HFF-Myc (cell line): ENCODE measurements around the gene JMJD8.

Experiments
- DNase-seq: peaks from one replicate; pipeline ENCODE4 v3.0.0-alpha.2; 2011; ENCODE audit warnings: low read depth; ENCODE audit errors: extremely low read depth
- H3K4me3 ChIP-seq: replicated peaks from 2 replicates; pipeline ENCODE4 v1.5.1; 2011; ENCODE audit warnings: low read depth, mild to moderate bottlenecking, control low read depth, low read length
- TF ChIP-seq, protein P1 (sequence below): IDR thresholded peaks from 2 replicates; pipeline ENCODE4 v1.5.1; 2012; ENCODE audit warnings: mild to moderate bottlenecking, low read depth, low read length, control low read depth; ENCODE audit errors: missing control alignments

The JMJD8 gene

DNA sequence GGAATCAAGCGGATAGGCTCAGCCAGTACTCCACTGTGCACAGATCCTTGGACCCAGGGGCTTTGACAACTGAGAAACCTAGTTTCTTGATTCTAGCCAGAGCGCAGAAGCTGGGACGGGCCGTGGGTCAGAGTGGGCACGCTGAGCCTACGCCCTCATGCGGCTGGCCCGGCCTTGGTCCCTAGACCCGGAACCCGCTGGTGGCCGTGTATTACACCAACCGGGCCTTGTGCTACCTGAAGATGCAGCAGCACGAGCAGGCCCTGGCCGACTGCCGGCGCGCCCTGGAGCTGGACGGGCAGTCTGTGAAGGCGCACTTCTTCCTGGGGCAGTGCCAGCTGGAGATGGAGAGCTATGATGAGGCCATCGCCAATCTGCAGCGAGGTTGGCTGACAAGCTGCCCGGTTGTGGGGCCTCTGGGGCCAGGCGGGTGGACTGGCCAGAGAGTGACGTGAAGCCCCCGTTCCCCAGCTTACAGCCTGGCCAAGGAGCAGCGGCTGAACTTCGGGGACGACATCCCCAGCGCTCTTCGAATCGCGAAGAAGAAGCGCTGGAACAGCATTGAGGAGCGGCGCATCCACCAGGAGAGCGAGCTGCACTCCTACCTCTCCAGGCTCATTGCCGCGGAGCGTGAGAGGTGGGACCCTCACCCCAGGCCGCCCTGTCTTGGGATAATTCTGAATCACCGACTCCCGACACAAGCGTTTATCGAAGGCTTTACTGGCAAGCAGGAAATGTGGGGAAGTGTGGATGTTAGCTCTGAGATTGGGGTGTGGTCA is 3.0 kb downstream of the JMJD8 start:
- peak overlapping the region; percentile 83 for H3K4me3 ChIP-seq
- no peak for DNase-seq
- TF ChIP-seq, protein P1, sequence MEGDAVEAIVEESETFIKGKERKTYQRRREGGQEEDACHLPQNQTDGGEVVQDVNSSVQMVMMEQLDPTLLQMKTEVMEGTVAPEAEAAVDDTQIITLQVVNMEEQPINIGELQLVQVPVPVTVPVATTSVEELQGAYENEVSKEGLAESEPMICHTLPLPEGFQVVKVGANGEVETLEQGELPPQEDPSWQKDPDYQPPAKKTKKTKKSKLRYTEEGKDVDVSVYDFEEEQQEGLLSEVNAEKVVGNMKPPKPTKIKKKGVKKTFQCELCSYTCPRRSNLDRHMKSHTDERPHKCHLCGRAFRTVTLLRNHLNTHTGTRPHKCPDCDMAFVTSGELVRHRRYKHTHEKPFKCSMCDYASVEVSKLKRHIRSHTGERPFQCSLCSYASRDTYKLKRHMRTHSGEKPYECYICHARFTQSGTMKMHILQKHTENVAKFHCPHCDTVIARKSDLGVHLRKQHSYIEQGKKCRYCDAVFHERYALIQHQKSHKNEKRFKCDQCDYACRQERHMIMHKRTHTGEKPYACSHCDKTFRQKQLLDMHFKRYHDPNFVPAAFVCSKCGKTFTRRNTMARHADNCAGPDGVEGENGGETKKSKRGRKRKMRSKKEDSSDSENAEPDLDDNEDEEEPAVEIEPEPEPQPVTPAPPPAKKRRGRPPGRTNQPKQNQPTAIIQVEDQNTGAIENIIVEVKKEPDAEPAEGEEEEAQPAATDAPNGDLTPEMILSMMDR = no peak

DNA sequence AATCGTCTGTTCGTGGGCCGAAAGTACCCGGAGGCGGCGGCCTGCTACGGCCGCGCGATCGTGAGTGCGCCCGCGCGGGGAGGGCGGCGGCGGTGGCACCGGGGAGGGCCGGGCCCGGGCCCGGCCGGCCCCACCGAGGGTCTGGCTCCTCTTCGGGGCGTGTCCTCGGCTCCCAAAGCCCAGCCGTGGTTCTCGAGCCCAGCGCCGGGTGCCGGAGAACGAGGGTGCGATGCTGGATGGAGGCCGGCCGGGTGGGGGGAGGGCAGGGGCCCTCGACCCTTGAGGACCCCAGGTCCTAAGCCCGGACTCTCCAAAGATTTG is 3.5 kb downstream of the JMJD8 start:
- TF ChIP-seq, protein P1 = no peak
- DNase-seq = no peak
- H3K4me3 ChIP-seq = peak overlapping the region; percentile 83

DNA sequence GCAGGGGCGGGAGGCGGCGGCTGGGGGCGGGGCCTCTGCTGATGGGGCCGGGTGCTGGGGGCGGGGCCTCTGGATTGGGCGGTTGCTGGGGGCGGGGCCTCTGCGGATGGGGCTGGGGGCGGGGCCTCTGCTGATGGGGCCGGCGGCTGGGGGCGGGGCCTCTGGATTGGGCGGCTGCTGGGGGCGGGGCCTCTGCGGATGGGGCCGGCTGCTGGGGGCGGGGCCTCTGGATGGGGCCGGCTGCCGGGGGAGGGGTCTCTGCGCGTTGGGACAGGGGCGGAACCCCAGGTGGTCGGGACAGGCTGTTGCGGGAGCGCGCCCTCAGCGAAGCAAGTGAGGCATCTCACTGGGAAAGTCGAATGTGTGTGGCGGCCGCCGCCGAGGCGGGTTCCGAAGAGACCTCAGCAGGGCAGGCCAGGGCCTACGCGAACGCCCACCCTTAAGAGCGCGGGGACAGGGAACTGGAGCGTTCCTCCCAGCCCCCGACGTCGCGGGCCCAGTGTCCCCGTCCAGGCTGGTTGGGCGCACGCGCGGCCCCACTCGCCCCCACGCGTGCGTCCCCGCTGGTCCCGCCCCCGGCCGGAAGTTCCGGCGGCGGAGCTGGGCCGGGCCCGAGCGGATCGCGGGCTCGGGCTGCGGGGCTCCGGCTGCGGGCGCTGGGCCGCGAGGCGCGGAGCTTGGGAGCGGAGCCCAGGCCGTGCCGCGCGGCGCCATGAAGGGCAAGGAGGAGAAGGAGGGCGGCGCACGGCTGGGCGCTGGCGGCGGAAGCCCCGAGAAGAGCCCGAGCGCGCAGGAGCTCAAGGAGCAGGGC is 4.1 kb downstream of the JMJD8 start, which contains the start of gene STUB1:
Gene STUB1 (plus strand): TSS at position 597 of the 811 bp plus-strand sequence. CDS start 116 bp downstream, at position 713.
- peak within 1 kb of the TSS; percentile 83 for H3K4me3 ChIP-seq
- DNase-seq = no peak

DNA sequence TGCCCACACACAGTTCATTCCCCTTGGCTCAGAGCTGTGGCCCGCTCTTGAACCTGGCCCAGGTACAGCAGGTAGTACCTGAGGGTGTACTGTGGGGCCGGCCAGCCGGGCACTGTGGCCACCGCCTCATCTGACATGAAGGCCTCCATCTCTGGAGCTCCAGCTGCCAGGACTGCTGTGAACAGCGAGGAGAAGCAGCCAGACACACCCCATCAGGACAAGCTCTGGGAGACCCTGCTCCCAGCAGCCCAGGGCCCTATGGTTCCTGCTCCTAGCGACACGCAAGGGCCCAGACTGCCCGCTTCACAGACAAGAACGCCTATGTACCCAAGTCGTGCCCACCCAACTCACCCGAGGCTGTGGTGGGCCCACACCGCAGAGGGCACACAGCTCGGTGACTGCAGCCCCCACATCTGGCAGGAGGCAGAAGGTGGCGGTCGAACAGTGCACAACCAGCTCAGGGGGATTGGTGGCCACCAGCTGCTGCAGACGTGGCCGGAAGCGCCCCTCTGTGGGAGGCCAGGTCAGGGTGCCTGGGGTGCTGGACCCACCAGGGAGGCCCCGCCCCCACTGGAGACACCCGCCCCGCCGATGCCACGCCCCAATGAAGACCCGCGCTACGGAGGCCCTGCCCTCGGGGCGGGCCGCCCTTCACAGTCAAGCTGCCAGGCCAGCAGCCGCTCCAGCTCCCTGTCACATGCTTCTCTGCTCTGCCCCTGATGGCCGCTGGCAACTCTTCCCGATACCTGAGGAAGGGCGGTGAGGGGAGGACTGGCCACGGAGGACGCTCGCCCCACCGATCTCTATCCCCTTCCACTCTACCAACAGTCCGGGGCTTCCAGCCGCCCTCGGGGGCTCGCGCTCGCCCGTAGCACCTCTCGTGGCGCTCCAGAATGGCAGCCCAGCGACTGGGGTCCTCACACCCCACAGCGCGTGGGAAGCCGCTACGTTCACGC is 5.0 kb downstream of the JMJD8 start:
- TF ChIP-seq, protein P1 = no peak
- H3K4me3 ChIP-seq = peak overlapping the region; percentile 34
- DNase-seq = no peak

More for the DNA sequence above, 4.1 kb downstream of the JMJD8 start, which contains the start of gene STUB1:
- TF ChIP-seq, protein P1 = no peak

DNA sequence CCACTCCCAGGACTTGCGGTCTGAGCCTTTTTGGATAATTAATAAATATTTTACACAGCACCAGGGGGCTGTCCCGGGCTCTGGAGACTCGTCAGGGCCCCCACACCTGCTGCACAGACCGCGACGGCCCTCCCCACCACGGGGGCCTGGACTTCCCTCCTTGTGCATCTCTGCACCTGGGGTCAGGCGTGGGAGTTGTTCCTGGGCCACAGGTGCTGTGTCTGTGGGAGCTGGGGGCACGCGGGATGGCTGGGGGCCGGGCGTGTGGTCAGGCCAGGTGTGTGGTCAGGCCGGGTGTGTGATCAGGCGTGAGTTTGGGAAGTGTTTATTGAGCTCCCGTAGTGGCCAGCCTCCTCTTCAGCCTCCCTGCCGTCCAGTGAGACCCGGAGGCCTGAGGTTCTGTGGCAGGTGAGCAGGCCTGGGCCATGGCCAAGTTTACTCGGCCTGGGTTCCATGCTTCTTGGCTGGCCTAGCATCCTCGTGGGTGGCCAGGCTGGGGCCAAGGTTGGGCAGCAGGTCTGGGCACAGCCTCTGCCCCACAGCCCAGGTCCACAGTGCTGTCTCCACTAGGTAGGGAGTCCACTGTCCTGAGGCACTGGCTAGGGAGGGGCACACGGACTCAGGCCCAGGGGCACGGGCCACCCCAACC is 5.8 kb downstream of the JMJD8 start:
- TF ChIP-seq, protein P1 = no peak

More for the DNA sequence above, 5.8 kb downstream of the JMJD8 start:
- DNase-seq = no peak
- H3K4me3 ChIP-seq = no peak overlapping the region
